Measurements from ENCODE around the gene CYTH2. TPM values are rescaled to one million over a fixed set of nuclear protein-coding genes. Genes with fewer than 3 reads are reported as not detected.

CYTH2 gene
- total RNA-seq, 1 donor from 2014 or later = 50.3 TPM

DNA sequence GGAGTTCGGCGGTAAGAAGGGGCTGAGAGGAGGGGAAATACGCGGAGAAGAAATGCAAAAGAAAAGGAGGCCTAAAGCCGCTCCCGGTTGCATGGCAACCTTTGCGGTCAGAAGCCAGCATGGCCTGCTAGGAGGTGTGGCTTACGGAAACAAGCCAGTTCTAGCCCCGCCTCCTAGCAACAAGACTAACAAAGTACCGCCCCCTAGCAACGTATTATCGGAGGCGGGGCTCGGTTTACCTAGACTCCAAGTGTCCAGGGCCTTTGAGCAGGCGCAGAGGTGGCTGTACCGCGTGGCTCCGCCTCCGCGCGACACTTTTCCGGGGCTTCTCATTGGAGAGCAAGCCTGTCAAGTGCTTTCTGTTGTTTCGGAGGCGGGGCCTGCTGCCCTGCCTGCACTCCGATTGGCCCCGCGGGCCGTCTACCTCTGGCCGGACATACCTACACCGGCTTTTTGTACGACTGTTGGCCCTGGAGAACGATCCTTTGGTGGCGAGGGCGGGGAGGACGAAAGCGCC, 339 bp upstream of the CYTH2 start:
- Histone ChIP-seq H3K27ac (peak overlapping the region; percentile 30), H3K9me3 (ENCODE audit: low read depth) (no peaks in the 10 kb centered on the region), H3K36me3 (peaks cover 4% of the 10 kb centered on the region), H3K4me1 (peaks cover 22% of the 10 kb centered on the region), H3K4me2 (peak overlapping the region; percentile 70), H4K20me1 (ENCODE audit: low read depth) (peaks cover 42% of the 10 kb centered on the region), H3K4me3 (peak overlapping the region; percentile 88), H3K79me2 (ENCODE audit: low read depth) (peaks cover 29% of the 10 kb centered on the region), H2AFZ (replicated peaks) (no peak overlapping the region), H3K27me3 (no peaks in the 10 kb centered on the region), H3F3A (ENCODE audit: low read depth) (peaks cover 36% of the 10 kb centered on the region), H3K9ac (no peak overlapping the region)
- Mint-ChIP-seq H3K4me3 (peak overlapping the region; percentile 97), H3K36me3 (peaks cover 24% of the 10 kb centered on the region), H3K27me3 (ENCODE audit: insufficient read depth, low read depth) (peaks cover 12% of the 10 kb centered on the region), H3K27ac (peak overlapping the region; percentile 99), H3K9me3 (no peaks in the 10 kb centered on the region), H3K4me1 (peaks cover 36% of the 10 kb centered on the region)
- peak; percentile 100 for DNase-seq (ENCODE audit: low spot score)
- TF ChIP-seq EZH2phosphoT487 (IDR thresholded peaks at IDR 0.05) = no peak
- TF ChIP-seq, protein P1, sequence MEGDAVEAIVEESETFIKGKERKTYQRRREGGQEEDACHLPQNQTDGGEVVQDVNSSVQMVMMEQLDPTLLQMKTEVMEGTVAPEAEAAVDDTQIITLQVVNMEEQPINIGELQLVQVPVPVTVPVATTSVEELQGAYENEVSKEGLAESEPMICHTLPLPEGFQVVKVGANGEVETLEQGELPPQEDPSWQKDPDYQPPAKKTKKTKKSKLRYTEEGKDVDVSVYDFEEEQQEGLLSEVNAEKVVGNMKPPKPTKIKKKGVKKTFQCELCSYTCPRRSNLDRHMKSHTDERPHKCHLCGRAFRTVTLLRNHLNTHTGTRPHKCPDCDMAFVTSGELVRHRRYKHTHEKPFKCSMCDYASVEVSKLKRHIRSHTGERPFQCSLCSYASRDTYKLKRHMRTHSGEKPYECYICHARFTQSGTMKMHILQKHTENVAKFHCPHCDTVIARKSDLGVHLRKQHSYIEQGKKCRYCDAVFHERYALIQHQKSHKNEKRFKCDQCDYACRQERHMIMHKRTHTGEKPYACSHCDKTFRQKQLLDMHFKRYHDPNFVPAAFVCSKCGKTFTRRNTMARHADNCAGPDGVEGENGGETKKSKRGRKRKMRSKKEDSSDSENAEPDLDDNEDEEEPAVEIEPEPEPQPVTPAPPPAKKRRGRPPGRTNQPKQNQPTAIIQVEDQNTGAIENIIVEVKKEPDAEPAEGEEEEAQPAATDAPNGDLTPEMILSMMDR (IDR thresholded peaks at IDR 0.05) = no peak
- TF ChIP-seq EZH2 (IDR thresholded peaks at IDR 0.05) = no peak

DNA sequence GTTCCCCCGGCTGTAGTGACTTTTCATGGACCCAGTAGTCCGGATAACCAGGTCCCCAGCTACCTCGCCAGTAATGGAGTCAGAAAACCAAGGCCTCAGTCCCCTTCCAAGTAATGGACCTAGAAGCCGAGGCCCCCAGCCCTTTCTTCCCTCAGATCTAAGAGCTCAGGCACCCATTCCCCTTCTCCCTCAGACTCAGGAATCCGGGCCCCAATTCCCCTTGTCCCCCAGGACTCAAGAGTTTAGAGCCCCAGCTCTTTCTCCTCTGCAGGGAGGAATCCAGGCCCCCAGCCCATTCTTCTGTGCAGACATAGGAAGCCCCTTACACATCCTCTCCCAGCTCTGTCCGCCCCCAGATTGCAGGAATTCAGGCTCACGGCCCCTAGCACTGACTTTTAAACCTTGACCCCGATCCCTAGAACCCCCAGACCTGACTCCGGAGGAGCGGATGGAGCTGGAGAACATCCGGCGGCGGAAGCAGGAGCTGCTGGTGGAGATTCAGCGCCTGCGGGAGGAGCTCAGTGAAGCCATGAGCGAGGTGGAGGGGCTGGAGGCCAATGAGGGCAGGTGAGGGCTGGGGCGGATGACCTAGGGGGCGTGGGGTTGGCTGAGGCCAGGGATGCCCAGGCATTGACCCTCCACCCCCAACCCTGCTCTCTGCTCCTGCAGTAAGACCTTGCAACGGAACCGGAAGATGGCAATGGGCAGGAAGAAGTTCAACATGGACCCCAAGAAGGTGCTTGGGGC, 938 bp downstream of the CYTH2 start:
- H3K27me3 Mint-ChIP-seq (ENCODE audit: insufficient read depth, low read depth) = peaks cover 17% of the 10 kb centered on the region
- Histone ChIP-seq H3K36me3 (peaks cover 4% of the 10 kb centered on the region), H2AFZ (replicated peaks) (no peak overlapping the region), H3K27ac (no peak overlapping the region), H3K27me3 (no peaks in the 10 kb centered on the region), H4K20me1 (ENCODE audit: low read depth) (peaks cover 49% of the 10 kb centered on the region), H3K79me2 (ENCODE audit: low read depth) (peaks cover 29% of the 10 kb centered on the region), H3K4me2 (peak overlapping the region; percentile 99), H3K4me1 (peaks cover 22% of the 10 kb centered on the region), H3F3A (ENCODE audit: low read depth) (peaks cover 36% of the 10 kb centered on the region), H3K9me3 (ENCODE audit: low read depth) (no peaks in the 10 kb centered on the region), H3K9ac (peak overlapping the region; percentile 91), H3K4me3 (peak overlapping the region; percentile 88)
- H3K27ac Mint-ChIP-seq = peak overlapping the region; percentile 42
- peaks cover 36% of the 10 kb centered on the region for H3K4me1 Mint-ChIP-seq
- peak; percentile 26 for DNase-seq (ENCODE audit: low spot score)
- H3K36me3 Mint-ChIP-seq = peaks cover 29% of the 10 kb centered on the region
- TF ChIP-seq EZH2 (IDR thresholded peaks at IDR 0.05) = no peak
- no peak for TF ChIP-seq EZH2phosphoT487 (IDR thresholded peaks at IDR 0.05)
- TF ChIP-seq, protein P1 (IDR thresholded peaks at IDR 0.05) = no peak
- no peaks in the 10 kb centered on the region for H3K9me3 Mint-ChIP-seq
- peak overlapping the region; percentile 97 for H3K4me3 Mint-ChIP-seq

DNA sequence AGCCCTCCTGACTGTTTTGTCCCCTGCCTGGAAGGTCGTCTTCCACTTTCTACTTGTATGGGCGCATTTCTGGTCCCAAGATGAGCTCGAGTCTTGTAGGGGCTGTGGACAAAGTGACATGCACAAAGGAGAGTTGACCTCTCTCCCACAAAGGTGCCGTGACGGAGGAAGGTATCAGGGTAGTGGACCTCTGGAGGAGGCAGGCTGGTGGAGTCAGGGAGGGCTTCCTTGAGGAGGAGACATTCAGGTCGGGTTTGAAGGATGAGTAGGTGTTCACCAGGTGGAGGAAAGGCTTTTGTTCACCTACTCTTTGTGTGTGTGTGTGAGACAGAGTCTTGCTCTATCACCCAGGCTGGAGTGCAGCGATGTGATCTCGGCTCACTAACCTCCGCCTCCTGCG, 1.7 kb downstream of the CYTH2 start:
- Histone ChIP-seq H2AFZ (replicated peaks) (no peak overlapping the region), H3K4me3 (no peak overlapping the region), H3K27me3 (no peaks in the 10 kb centered on the region), H3K4me2 (no peak overlapping the region), H3K4me1 (peaks cover 22% of the 10 kb centered on the region), H3F3A (ENCODE audit: low read depth) (peaks cover 36% of the 10 kb centered on the region), H3K9me3 (ENCODE audit: low read depth) (no peaks in the 10 kb centered on the region), H3K79me2 (ENCODE audit: low read depth) (peaks cover 29% of the 10 kb centered on the region), H3K27ac (no peak overlapping the region), H3K9ac (no peak overlapping the region), H3K36me3 (peaks cover 4% of the 10 kb centered on the region), H4K20me1 (ENCODE audit: low read depth) (peaks cover 55% of the 10 kb centered on the region)
- Mint-ChIP-seq H3K4me3 (peak overlapping the region; percentile 97), H3K9me3 (no peaks in the 10 kb centered on the region), H3K4me1 (peaks cover 36% of the 10 kb centered on the region), H3K36me3 (peaks cover 29% of the 10 kb centered on the region), H3K27ac (no peak overlapping the region), H3K27me3 (ENCODE audit: insufficient read depth, low read depth) (peaks cover 20% of the 10 kb centered on the region)
- DNase-seq (ENCODE audit: low spot score) = no peak
- TF ChIP-seq, protein P1 (IDR thresholded peaks at IDR 0.05) = no peak
- TF ChIP-seq EZH2phosphoT487 (IDR thresholded peaks at IDR 0.05) = no peak
- no peak for TF ChIP-seq EZH2 (IDR thresholded peaks at IDR 0.05)
